Calu3 (cell line): Measurements from ENCODE around the gene ZNF526. TPM values are rescaled to one million over a fixed set of nuclear protein-coding genes. Genes with fewer than 3 reads are reported as not detected.
A peak's percentile ranks its signal among the peaks of the same experiment; 100 is the strongest.

Experiments used
- BruUV-seq: library from RNA; stranded (reverse); fragments of 400-500 nt; replicated peaks from 2 replicates; lab custom pipeline; 2021; lab: Mats Ljungman, UMichigan
- CTCF ChIA-PET: fragments of 300-600 bp; sonication (Branson Sonifier 250); formaldehyde crosslinking; loops from one replicate; lab custom pipeline; 2022; ENCODE audit warnings: antibody characterized with exemption; lab: Charles Lee
- DNase-seq: peaks from one replicate; pipeline ENCODE4 v3.0.0; 2022
- H3K27ac Mint-ChIP-seq: one replicate; pipeline ENCODE4 v1.8.0; 2022; ENCODE audit warnings: mixed read lengths; ENCODE audit not compliant: unreplicated experiment
- H3K27me3 Mint-ChIP-seq: one replicate; pipeline ENCODE4 v1.8.0; 2022; ENCODE audit warnings: mixed read lengths; ENCODE audit not compliant: unreplicated experiment
- H3K36me3 Mint-ChIP-seq: one replicate; pipeline ENCODE4 v1.8.0; 2022; ENCODE audit warnings: mild to moderate bottlenecking, moderate library complexity, mixed read lengths; ENCODE audit not compliant: insufficient read depth, unreplicated experiment
- H3K4me1 Mint-ChIP-seq: one replicate; pipeline ENCODE4 v1.8.0; 2022; ENCODE audit warnings: mild to moderate bottlenecking, low read depth, mixed read lengths; ENCODE audit not compliant: unreplicated experiment
- H3K4me3 Mint-ChIP-seq: one replicate; pipeline ENCODE4 v1.8.0; 2022; ENCODE audit warnings: mild to moderate bottlenecking, low read depth, moderate library complexity, mixed read lengths; ENCODE audit not compliant: unreplicated experiment
- H3K9me3 Mint-ChIP-seq: one replicate; pipeline ENCODE4 v1.8.0; 2022; ENCODE audit warnings: low read depth, mixed read lengths; ENCODE audit not compliant: unreplicated experiment
- intact Hi-C: fragments of 100-400 bp; cut with micrococcal nuclease; formaldehyde crosslinking; loops from one replicate; pipeline ENCODE4 v1.10.0; 2022; ENCODE audit not compliant: unreplicated experiment
- total RNA-seq: library from RNA; stranded (reverse); gene quantifications from 2 replicates; pipeline ENCODE4 v1.2.3, GENCODE V29; 2022
- TF ChIP-seq, protein P1 (sequence below): fragments of 200-600 bp; IDR thresholded peaks from one replicate; pipeline ENCODE4 v1.8.0; 2022; ENCODE audit warnings: antibody characterized with exemption; ENCODE audit not compliant: unreplicated experiment

The ZNF526 gene
- total RNA-seq, 1 experiment from 2014 or later = 25.4 TPM

DNA sequence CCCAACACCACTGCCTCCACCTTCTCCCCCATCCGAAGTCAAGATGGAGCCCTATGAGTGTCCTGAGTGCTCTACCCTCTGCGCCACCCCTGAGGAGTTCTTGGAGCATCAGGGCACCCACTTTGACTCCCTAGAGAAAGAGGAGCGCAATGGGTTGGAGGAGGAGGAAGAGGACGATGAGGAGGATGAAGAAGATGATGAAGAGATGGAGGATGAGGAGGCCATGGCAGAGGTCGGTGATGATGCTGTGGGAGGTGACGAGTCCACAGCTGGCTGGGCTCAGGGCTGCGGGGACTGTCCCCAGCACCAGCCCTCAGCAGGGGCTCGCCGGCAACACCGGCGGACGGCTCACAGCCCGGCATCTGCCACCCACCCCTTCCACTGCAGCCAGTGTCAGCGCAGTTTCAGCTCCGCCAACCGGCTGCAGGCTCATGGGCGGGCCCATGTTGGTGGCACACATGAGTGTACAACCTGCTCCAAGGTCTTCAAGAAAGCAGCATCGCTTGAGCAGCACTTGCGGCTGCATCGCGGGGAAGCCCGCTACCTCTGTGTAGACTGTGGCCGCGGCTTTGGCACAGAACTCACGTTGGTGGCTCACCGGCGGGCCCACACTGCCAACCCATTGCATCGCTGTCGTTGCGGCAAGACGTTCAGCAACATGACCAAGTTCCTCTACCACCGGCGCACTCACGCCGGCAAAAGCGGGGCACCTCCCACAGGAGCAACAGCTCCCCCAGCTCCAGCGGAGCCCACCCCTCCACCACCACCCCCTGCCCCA, 5.0 kb downstream of the ZNF526 start:
- H3K27me3 Mint-ChIP-seq = no peaks in the 10 kb centered on the region
- no TSS peak for BruUV-seq
- intact Hi-C loops = no loop called here
- H3K9me3 Mint-ChIP-seq = no peaks in the 10 kb centered on the region
- no peak for DNase-seq
- peaks cover 70% of the 10 kb centered on the region for H3K36me3 Mint-ChIP-seq
- H3K27ac Mint-ChIP-seq = no peak overlapping the region
- TF ChIP-seq, protein P1, sequence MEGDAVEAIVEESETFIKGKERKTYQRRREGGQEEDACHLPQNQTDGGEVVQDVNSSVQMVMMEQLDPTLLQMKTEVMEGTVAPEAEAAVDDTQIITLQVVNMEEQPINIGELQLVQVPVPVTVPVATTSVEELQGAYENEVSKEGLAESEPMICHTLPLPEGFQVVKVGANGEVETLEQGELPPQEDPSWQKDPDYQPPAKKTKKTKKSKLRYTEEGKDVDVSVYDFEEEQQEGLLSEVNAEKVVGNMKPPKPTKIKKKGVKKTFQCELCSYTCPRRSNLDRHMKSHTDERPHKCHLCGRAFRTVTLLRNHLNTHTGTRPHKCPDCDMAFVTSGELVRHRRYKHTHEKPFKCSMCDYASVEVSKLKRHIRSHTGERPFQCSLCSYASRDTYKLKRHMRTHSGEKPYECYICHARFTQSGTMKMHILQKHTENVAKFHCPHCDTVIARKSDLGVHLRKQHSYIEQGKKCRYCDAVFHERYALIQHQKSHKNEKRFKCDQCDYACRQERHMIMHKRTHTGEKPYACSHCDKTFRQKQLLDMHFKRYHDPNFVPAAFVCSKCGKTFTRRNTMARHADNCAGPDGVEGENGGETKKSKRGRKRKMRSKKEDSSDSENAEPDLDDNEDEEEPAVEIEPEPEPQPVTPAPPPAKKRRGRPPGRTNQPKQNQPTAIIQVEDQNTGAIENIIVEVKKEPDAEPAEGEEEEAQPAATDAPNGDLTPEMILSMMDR = no peak
- H3K4me3 Mint-ChIP-seq = no peak overlapping the region
- peaks cover 14% of the 10 kb centered on the region for H3K4me1 Mint-ChIP-seq
- CTCF ChIA-PET = no interaction called here

DNA sequence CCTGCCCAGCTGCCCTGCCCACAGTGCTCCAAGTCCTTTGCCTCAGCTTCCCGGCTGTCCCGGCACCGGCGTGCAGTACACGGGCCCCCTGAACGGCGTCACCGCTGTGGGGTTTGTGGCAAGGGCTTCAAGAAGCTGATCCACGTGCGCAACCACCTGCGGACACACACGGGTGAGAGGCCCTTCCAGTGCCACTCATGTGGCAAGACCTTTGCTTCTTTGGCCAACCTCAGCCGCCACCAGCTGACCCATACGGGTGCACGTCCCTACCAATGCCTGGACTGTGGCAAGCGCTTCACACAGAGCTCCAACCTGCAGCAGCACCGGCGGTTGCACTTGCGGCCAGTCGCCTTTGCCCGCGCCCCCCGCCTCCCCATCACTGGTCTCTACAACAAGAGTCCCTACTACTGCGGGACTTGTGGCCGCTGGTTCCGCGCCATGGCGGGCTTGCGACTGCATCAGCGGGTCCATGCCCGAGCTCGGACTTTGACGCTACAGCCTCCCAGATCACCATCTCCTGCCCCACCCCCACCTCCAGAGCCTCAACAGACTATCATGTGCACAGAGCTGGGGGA, 5.7 kb downstream of the ZNF526 start:
- H3K36me3 Mint-ChIP-seq = peaks cover 70% of the 10 kb centered on the region
- CTCF ChIA-PET = no interaction called here
- no peak overlapping the region for H3K27ac Mint-ChIP-seq
- H3K9me3 Mint-ChIP-seq = no peaks in the 10 kb centered on the region
- no peak overlapping the region for H3K4me3 Mint-ChIP-seq
- peaks cover 14% of the 10 kb centered on the region for H3K4me1 Mint-ChIP-seq
- BruUV-seq = no TSS peak
- no peak for DNase-seq
- H3K27me3 Mint-ChIP-seq = no peaks in the 10 kb centered on the region
- intact Hi-C loops = no loop called here
- TF ChIP-seq, protein P1 = no peak

DNA sequence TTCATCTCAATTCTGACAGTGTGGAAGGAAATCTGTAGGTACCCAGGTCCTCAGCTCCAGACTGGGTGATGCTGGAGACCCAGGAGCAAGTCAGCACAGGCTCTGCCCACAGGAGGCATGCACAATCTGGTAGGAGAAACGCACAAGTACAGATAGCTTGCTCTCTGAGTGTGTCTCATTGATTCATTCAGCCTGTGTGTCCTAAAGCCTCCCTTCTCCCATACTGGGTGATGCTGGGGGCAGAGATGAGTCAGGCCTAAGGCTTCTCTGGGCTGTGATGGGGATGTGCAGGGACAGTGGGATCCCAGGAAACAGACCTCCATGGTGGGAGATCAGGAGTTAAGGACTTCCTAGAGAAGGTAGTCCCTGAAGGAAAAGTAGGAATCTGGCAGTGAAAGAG, 6.8 kb downstream of the ZNF526 start:
- TF ChIP-seq, protein P1 = no peak
- DNase-seq = no peak
- CTCF ChIA-PET = no interaction called here
- peaks cover 14% of the 10 kb centered on the region for H3K4me1 Mint-ChIP-seq
- no peaks in the 10 kb centered on the region for H3K9me3 Mint-ChIP-seq
- H3K27me3 Mint-ChIP-seq = no peaks in the 10 kb centered on the region
- H3K4me3 Mint-ChIP-seq = no peak overlapping the region
- H3K27ac Mint-ChIP-seq = no peak overlapping the region
- TSS peak; percentile 1 for BruUV-seq
- intact Hi-C loops = no loop called here
- H3K36me3 Mint-ChIP-seq = peaks cover 78% of the 10 kb centered on the region

- Mint-ChIP-seq H3K9me3 (no peaks in the 10 kb centered on the region), H3K27ac (no peak overlapping the region), H3K4me1 (peaks cover 6% of the 10 kb centered on the region), H3K4me3 (no peak overlapping the region), H3K27me3 (no peaks in the 10 kb centered on the region), H3K36me3 (peaks cover 83% of the 10 kb centered on the region)
- CTCF ChIA-PET = interaction anchor here (0.7 to 1.2 kb wide), 2 partner anchors 22 to 298 kb away, joined by 3 read pairs; no protein-coding TSS in a partner anchor
- TF ChIP-seq, protein P1 = no peak
- intact Hi-C loops = no loop called here
- DNase-seq = no peak
- no TSS peak for BruUV-seq
These were observed 8.5 kb downstream of the ZNF526 start for GRCh38 chr19:42228641-42229040.
